Glomerular visceral epithelial cell (primary cell): Measurements from ENCODE around the gene LRRC45.

Experiments
- DNase-seq: peaks from one replicate; pipeline ENCODE4 v3.0.0-alpha.2; 2016; ENCODE audit errors: extremely low spot score

The LRRC45 gene

GRCh38 chr17:82022981-82023446 is at the start of gene LRRC45:
Gene LRRC45, plus strand, starts transcription at chr17:82023305. Its CDS starts 339 bp downstream, at chr17:82023644.
- peak; percentile 100 for DNase-seq

GRCh38 chr17:81973432-81973831 is 49.7 kb upstream of the LRRC45 start:
- DNase-seq = no peak

- DNase-seq = peak; percentile 57
Measured at GRCh38 chr17:81976332-81977210, 46.5 kb upstream of the LRRC45 start.

- DNase-seq = peak; percentile 93
Measured at GRCh38 chr17:81977211-81977808, 45.8 kb upstream of the LRRC45 start, which contains the start of gene ASPSCR1. Gene ASPSCR1, plus strand, starts transcription at chr17:81977629. Its CDS starts 18 bp downstream, at chr17:81977647.

- DNase-seq = no peak
Measured at GRCh38 chr17:81978524-81979298, 44.4 kb upstream of the LRRC45 start.

- DNase-seq = no peak
Measured at GRCh38 chr17:81980122-81980521, 43.0 kb upstream of the LRRC45 start.

- peak; percentile 57 for DNase-seq
Measured at GRCh38 chr17:81980707-81981343, 42.3 kb upstream of the LRRC45 start.

- peak; percentile 81 for DNase-seq
Measured at GRCh38 chr17:81981511-81981910, 41.6 kb upstream of the LRRC45 start.

GRCh38 chr17:81983011-81983638 is 40.0 kb upstream of the LRRC45 start:
- DNase-seq = no peak

GRCh38 chr17:81983639-81984373 is 39.3 kb upstream of the LRRC45 start:
- no peak for DNase-seq

- no peak for DNase-seq
Measured at GRCh38 chr17:81984773-81985410, 38.2 kb upstream of the LRRC45 start.

- no peak for DNase-seq
Measured at GRCh38 chr17:81986606-81987005, 36.5 kb upstream of the LRRC45 start.

GRCh38 chr17:81987161-81987770 is 35.8 kb upstream of the LRRC45 start:
- DNase-seq = no peak

GRCh38 chr17:81990836-81991683 is 32.0 kb upstream of the LRRC45 start:
- DNase-seq = no peak

GRCh38 chr17:81991684-81992305 is 31.3 kb upstream of the LRRC45 start:
- peak; percentile 90 for DNase-seq

GRCh38 chr17:81992306-81993102 is 30.6 kb upstream of the LRRC45 start:
- DNase-seq = no peak
